Metanephros (tissue), 1 donor: ENCODE measurements around the gene TPD52L1. TPM values are rescaled to one million over a fixed set of nuclear protein-coding genes. Genes with fewer than 3 reads are reported as not detected.

ENCODE experiments used
- total RNA-seq: library from RNA; depleted of rRNA; stranded (reverse); fragments of >200 nt; gene quantifications from one replicate; pipeline ENCODE4 v1.2.3, GENCODE V29; 2014

TPD52L1 gene, protein sequence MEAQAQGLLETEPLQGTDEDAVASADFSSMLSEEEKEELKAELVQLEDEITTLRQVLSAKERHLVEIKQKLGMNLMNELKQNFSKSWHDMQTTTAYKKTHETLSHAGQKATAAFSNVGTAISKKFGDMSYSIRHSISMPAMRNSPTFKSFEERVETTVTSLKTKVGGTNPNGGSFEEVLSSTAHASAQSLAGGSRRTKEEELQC
- total RNA-seq, result 44.3 TPM

DNA sequence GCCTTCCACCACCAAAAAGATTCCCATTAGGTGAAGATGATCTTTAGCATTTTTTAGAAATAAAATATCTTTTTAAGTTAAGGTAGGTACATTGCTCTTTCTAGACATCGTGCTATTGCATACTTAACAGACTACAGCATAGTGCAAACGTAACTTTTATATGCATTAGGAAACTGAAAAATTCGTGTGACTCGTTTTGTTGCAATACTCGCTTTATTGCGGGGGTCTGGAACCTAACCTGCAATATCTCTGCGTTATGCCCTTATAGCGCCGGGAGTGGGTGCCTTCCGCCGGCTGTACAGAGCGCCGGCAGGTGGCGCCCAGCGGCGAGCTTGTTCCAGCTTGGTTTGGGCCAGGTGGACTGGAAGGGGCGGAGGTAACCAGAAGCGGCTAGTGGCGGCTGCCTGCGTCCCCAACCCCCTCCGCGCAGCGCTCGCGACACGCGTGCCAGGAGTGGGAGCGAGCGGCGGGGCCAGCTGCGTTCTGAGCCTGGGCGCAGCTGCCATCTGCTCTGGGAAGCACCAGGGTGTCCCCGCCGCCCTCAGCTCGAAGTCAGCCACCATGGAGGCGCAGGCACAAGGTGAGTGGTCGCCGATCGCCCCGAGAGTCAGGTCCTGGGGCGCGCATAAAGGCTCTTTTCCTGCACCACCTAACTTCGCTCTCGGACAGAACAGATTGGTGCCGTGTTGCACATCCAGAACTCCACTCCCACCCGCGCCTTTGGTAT is at the start of gene TPD52L1:
Gene TPD52L1, plus strand, starts transcription at position 383 of the 727 bp plus-strand sequence. Its CDS starts 179 bp downstream, at position 562.

DNA sequence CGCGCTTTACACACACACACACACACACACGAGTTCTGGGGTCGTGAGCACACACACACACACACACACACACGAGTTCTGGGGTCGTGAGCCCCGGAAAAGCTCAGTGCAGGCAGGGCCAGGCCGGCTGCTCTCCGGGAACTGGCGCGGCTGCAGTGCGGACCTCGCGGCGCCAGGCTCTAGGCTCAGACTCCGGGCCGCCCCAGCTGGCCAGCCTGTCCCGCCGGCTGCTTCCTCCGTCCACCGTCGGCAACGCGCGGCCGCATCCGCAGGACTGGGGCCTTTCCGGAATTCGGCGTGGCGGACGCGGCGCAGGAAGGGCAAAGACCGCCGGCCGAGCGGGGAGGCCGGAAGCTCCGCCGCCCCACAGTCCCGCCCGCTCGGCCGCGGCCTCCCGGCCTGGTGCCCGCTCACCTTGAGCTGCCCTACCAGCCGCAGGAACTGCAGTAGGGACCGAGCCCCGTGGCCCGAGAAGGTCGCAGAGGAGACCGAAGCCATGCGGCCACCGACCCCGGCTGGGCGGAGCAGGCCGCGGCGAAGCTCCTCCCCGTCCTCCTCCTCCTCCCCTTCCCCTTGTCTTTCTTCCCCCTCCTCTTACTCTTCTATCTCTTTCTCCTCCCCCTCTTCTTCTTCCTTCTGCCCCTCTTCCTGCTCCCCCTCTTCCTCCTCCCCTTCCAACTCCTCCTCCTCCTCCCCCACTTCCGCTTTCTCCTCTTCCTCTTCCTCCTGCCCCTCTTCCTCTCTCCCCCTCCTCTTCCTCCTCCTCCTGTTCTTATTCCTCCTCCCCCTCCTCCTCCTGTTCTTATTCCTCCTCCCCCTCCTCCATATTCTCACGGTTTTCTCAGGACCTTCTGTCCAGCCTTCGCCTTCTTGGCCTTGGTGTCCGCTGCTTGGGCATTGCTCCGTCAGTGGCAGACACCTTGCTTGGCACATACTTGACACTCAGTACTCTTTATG is 148.1 kb downstream of the TPD52L1 start, which contains the start of gene HDDC2:
Gene HDDC2, minus strand, starts transcription at position 533 of the 957 bp plus-strand sequence. Its CDS starts 35 bp downstream, at position 498.

Other genes with a start within 250 kb of the TPD52L1 start
- 33.4 TPM for gene RNF217, start 191.3 kb upstream of the TPD52L1 start, total RNA-seq
- gene HDDC2, start 148.2 kb downstream of the TPD52L1 start, total RNA-seq, result 46.1 TPM